ENCODE results near the gene PARP8.

GRCh38 chr5:50657044-50657443 is 9.4 kb upstream of the PARP8 start:
- no peak for TF ChIP-seq POLR2A (IDR thresholded peaks at IDR 0.05; ENCODE audit: low read depth, low read length)
- TF ChIP-seq, protein P1, sequence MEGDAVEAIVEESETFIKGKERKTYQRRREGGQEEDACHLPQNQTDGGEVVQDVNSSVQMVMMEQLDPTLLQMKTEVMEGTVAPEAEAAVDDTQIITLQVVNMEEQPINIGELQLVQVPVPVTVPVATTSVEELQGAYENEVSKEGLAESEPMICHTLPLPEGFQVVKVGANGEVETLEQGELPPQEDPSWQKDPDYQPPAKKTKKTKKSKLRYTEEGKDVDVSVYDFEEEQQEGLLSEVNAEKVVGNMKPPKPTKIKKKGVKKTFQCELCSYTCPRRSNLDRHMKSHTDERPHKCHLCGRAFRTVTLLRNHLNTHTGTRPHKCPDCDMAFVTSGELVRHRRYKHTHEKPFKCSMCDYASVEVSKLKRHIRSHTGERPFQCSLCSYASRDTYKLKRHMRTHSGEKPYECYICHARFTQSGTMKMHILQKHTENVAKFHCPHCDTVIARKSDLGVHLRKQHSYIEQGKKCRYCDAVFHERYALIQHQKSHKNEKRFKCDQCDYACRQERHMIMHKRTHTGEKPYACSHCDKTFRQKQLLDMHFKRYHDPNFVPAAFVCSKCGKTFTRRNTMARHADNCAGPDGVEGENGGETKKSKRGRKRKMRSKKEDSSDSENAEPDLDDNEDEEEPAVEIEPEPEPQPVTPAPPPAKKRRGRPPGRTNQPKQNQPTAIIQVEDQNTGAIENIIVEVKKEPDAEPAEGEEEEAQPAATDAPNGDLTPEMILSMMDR (conservative IDR thresholded peaks at IDR 0.05; ENCODE audit: low read depth, low read length): no peak
- TF ChIP-seq MAZ (IDR thresholded peaks at IDR 0.05; ENCODE audit: borderline replicate concordance, low read depth, low read length): no peak
- no peak for TF ChIP-seq RFX5 (IDR thresholded peaks at IDR 0.05; ENCODE audit: low read depth, low read length)
- TF ChIP-seq MAFK (IDR thresholded peaks at IDR 0.05; ENCODE audit: low read depth, low read length): no peak
- no peak for TF ChIP-seq BHLHE40 (IDR thresholded peaks at IDR 0.05; ENCODE audit: low read depth, low read length)
- no peak for TF ChIP-seq RCOR1 (IDR thresholded peaks at IDR 0.05; ENCODE audit: insufficient replicate concordance, low read length)
- TF ChIP-seq RAD21 (IDR thresholded peaks at IDR 0.05; ENCODE audit: low read length): no peak
- TF ChIP-seq CHD1 (IDR thresholded peaks at IDR 0.05; ENCODE audit: low read depth, low read length): no peak
- no peak for TF ChIP-seq USF2 (IDR thresholded peaks at IDR 0.05; ENCODE audit: low read depth, low read length)

All from IMR-90 (cell line).